ENCODE results near the gene PSMD12.

Gene PSMD12

GRCh38 chr17:67386965-67387551 is 20.7 kb upstream of the PSMD12 start:
- DNase-seq (ENCODE audit: low read depth, low spot score) = no peak

- DNase-seq (ENCODE audit: low read depth, low spot score) = no peak
Observed at GRCh38 chr17:67385122-67385988, 19.0 kb upstream of the PSMD12 start.

DNA sequence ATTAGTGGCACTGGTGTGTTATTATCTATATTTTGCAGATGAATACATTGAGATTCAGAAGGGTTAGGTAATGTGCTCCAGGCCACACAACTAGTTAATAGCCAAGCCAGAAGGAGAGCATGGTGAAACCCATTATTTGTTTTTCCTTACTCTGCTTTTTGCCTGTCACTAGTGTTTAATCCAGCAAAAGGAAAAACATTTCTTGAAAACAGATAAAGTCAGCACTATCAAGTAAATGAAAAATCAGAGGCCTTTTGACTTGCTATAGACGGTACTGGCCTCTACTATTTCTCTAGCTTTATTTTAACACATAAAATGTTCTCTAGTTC is 15.5 kb upstream of the PSMD12 start:
- no peak for DNase-seq (ENCODE audit: low read depth, low spot score)

GRCh38 chr17:67379251-67379630 is 12.9 kb upstream of the PSMD12 start:
- DNase-seq (ENCODE audit: low read depth, low spot score) = no peak

- DNase-seq (ENCODE audit: low read depth, low spot score) = no peak
Observed at GRCh38 chr17:67378454-67379250, 12.3 kb upstream of the PSMD12 start.

DNA sequence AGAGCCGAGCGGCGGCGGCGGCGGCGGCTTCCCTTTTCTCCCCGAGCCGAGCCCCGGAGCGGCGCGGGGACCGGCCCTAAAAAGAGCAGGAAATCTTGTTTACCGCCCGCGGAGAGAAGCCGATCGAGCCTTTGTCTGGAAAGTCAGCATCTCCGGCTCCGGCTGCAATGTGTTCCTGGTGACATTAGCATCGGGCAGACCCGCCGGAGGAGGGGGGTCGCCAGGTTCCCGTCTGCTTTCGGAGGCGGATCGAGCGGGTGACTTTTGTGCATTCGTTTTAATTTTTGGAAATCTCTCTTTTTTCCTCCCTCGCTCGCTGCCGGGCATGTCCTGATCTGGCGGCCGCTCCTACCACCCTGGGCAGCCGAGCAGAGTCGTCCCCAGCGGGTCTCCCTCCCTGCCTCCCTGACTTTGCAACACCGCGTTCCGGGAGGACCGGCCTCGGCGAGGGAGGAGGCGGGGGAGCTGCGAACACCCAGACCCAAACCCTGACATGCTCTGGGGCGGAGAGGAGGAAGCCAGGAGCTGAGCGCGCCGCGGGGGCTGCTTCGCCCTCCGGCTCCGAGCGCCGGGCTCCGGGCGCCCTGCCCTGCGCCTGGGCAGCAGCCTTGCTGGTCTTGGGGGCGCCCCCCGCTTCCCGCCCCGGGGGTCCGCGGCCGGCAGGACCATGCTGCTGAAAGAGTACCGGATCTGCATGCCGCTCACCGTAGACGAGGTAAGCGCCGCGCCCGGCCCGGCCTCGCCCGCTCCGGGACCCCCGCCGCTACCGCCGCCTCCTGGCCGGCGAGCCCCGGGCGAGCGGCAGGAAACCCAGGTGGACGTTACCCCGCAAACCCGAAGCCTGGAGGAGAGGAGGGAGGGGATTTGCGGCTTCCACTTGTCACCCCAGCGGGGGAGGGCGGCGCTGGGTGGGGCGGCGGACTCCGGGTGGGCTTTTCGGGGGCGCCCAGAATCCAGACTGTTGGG is 11.4 kb upstream of the PSMD12 start:
- DNase-seq (ENCODE audit: low read depth, low spot score) = no peak

GRCh38 chr17:67376737-67377487 is 10.5 kb upstream of the PSMD12 start, which contains the start of gene PITPNC1:
PITPNC1 (plus strand) TSS chr17:67377281.
- peak; percentile 75 for DNase-seq (ENCODE audit: low read depth, low spot score)

- no peak for DNase-seq (ENCODE audit: low read depth, low spot score)
Observed at GRCh38 chr17:67376415-67376736, 10.0 kb upstream of the PSMD12 start.

DNA sequence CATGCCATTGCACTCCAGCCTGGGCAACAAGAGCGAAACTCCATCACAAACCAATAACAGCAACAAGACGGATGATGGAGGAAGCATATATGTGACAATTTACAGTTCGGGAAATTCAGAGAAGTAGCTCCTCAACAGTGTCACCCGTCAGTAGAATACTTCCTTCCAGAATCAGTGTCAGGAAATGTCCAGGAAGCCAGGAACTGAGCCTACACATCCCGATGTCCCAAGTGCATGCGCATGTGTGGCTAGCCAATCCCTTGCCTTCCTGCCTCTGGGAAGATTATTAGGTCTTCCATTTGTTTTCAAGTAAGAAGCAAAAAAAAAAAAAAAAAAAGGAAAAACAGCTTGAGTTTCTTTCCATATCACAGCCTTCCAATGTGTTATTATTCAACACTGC is 9.3 kb upstream of the PSMD12 start:
- DNase-seq (ENCODE audit: low read depth, low spot score) = no peak

GRCh38 chr17:67375054-67375427 is 8.7 kb upstream of the PSMD12 start:
- DNase-seq (ENCODE audit: low read depth, low spot score) = no peak

- DNase-seq (ENCODE audit: low read depth, low spot score) = no peak
Observed at GRCh38 chr17:67374329-67375053, 8.1 kb upstream of the PSMD12 start.

- no peak for DNase-seq (ENCODE audit: low read depth, low spot score)
Observed at GRCh38 chr17:67372751-67373150, 6.4 kb upstream of the PSMD12 start.

- no peak for DNase-seq (ENCODE audit: low read depth, low spot score)
Observed at GRCh38 chr17:67369676-67370075, 3.3 kb upstream of the PSMD12 start.

- DNase-seq (ENCODE audit: low read depth, low spot score) = no peak
Observed at GRCh38 chr17:67365738-67366192, 612 bp downstream of the PSMD12 start.

DNA sequence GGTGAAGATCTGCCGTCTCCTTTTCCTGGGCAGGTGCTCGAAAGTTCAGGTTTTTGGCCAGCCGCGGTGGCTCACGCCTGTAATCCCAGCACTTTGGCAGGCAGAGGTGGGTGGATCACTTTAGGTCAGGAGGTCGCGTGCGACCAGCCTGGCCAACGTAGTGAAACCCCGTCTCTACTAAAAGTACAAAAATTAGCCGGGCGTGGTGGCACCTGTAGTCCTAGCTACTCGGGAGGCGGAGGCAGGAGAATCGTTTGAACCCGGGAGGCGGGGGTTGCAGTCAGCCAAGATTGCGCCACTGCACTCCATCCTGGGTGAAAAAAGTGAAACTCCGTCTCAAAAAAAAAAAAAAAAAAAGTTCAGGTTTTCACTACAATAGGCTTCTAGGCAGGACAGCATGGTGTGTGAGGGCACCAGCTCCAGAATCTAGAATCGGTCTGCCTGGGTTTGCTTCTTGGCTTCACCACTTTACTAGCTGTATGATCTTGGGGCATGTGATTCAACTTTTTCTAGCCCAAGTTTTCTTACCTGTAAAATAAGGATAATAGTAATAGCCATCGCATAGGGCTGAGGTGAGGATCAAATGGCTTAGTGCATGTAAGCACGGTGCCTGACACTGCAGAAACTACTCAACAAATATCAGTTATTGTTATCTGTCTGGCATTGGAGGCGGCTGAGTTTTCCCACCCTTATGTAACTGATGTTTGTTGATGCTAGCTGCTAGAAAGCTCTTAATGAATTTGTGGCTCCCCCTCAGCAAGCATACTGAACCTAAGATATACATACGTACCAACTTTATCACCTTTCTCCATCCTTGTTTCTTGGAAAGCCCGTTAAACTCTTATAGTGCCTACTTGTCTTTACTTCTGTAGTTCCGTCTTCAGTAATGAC is 1.3 kb downstream of the PSMD12 start:
- DNase-seq (ENCODE audit: low read depth, low spot score) = no peak

DNA sequence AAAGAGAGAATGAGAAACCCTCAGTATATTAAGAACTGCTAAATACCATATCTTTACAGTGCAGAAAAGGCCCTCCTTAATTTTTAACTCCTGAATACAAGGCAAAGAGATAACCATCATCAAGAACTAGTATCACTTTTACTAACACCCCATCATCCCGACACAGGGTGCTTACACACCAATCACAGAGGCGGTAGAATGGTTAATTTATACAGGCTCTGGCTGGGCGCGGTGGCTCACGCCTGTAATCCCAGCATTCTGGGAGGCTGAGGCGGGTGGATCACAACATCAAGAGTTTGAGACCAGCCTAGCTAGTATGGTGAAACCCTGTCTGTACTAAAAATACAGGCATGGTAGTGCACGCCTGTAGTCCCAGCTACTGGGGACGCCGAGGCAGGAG is 4.2 kb downstream of the PSMD12 start:
- DNase-seq (ENCODE audit: low read depth, low spot score) = no peak

GRCh38 chr17:67360880-67361279 is 5.5 kb downstream of the PSMD12 start:
- no peak for DNase-seq (ENCODE audit: low read depth, low spot score)

GRCh38 chr17:67359960-67360791 is 6.2 kb downstream of the PSMD12 start:
- DNase-seq (ENCODE audit: low read depth, low spot score) = no peak

All from brain pericyte (primary cell).